Mesenchymal stem cell (in vitro differentiated cells and primary cell): ENCODE measurements around the gene SDHA.
"Not testable (repeated sequence)": the region's sequence is repeated elsewhere in the genome, so short reads cannot be mapped to it uniquely, and the experiment has no call there.

Experiments used
- DNase-seq: peaks from one replicate; pipeline ENCODE4 v3.0.0-alpha.2; 2013
- H2AFZ ChIP-seq: one replicate; pipeline ENCODE4 v1.6.1; 2013; ENCODE audit warnings: low read depth, mild to moderate bottlenecking, control low read depth, inconsistent platforms, low read length, moderate library complexity
- H2AK5ac ChIP-seq: 2 replicates; pipeline ENCODE4 v1.6.1; 2013; ENCODE audit warnings: low read length, moderate library complexity, mild to moderate bottlenecking, inconsistent platforms; ENCODE audit not compliant: severe bottlenecking
- H2BK120ac ChIP-seq: one replicate; pipeline ENCODE4 v1.6.1; 2013; ENCODE audit warnings: low read depth, mild to moderate bottlenecking, inconsistent platforms, low read length, moderate library complexity
- H2BK12ac ChIP-seq, 2 experiments: one replicate each; pipeline ENCODE4 v1.6.1; 2013; ENCODE audit warnings: inconsistent platforms in 2 of 2, low read length in 2 of 2, mild to moderate bottlenecking in 2 of 2, moderate library complexity in 2 of 2, control low read depth in 1 of 2
- H2BK15ac ChIP-seq: one replicate; pipeline ENCODE4 v1.6.1; 2013; ENCODE audit warnings: mild to moderate bottlenecking, low read depth, inconsistent platforms; ENCODE audit not compliant: poor library complexity, severe bottlenecking
- H2BK5ac ChIP-seq: 2 replicates; pipeline ENCODE4 v1.6.1; 2013; ENCODE audit warnings: low read depth, mild to moderate bottlenecking, low read length, control low read depth, inconsistent platforms; ENCODE audit not compliant: poor library complexity, severe bottlenecking
- H3K14ac ChIP-seq, 2 experiments: one replicate each; pipeline ENCODE4 v1.6.1; 2013; ENCODE audit warnings: inconsistent platforms in 2 of 2, low read length in 2 of 2, control low read depth in 1 of 2, mild to moderate bottlenecking in 1 of 2, moderate library complexity in 1 of 2
- H3K18ac ChIP-seq, 2 experiments: one replicate each; pipeline ENCODE4 v1.6.1; 2013; ENCODE audit warnings: inconsistent platforms in 2 of 2, low read length in 2 of 2, control low read depth in 1 of 2, low read depth in 1 of 2, mild to moderate bottlenecking in 1 of 2
- H3K23ac ChIP-seq, 2 experiments: one replicate each; pipeline ENCODE4 v1.6.1; 2013; ENCODE audit warnings: inconsistent platforms in 2 of 2, low read length in 2 of 2, mild to moderate bottlenecking in 2 of 2, moderate library complexity in 2 of 2, control low read depth in 1 of 2
- H3K27ac ChIP-seq: 2 replicates; pipeline ENCODE4 v1.5.1; 2013; ENCODE audit warnings: mild to moderate bottlenecking, moderate library complexity, low read length, control low read depth, inconsistent platforms; ENCODE audit not compliant: poor library complexity, severe bottlenecking
- H3K27me3 ChIP-seq, 2 experiments: 2 replicates each; pipeline versions ENCODE4 v1.6.1 to v1.7.0; 2013; ENCODE audit warnings: low read length in 2 of 2, mild to moderate bottlenecking in 2 of 2, moderate library complexity in 2 of 2, control low read depth in 1 of 2, inconsistent platforms in 1 of 2; ENCODE audit not compliant: control insufficient read depth in 1 of 2, insufficient read depth in 1 of 2
- H3K36me3 ChIP-seq, 2 experiments: 2 replicates each; pipeline versions ENCODE4 v1.6.1 to v1.7.0; 2013; ENCODE audit warnings: low read length in 2 of 2, control low read depth in 1 of 2, inconsistent platforms in 1 of 2, low read depth in 1 of 2, mild to moderate bottlenecking in 1 of 2; ENCODE audit not compliant: insufficient read depth in 2 of 2, control insufficient read depth in 1 of 2
- H3K4ac ChIP-seq, 2 experiments: one replicate each; pipeline ENCODE4 v1.6.1; 2013; ENCODE audit warnings: inconsistent platforms in 2 of 2, low read length in 2 of 2, mild to moderate bottlenecking in 2 of 2, moderate library complexity in 2 of 2, control low read depth in 1 of 2, low read depth in 1 of 2
- H3K4me1 ChIP-seq: 2 replicates; pipeline ENCODE4 v1.6.1; 2013; ENCODE audit warnings: low read depth, low read length, control low read depth; ENCODE audit not compliant: control insufficient read depth, insufficient read depth
- H3K4me2 ChIP-seq: 2 replicates; pipeline ENCODE4 v1.6.1; 2013; ENCODE audit warnings: low read length, mild to moderate bottlenecking, inconsistent platforms; ENCODE audit not compliant: poor library complexity, severe bottlenecking
- H3K4me3 ChIP-seq, 2 experiments: 2 replicates each; pipeline versions ENCODE4 v1.5.1 to v1.7.0; 2013; ENCODE audit warnings: low read length in 2 of 2, mild to moderate bottlenecking in 2 of 2, control low read depth in 1 of 2, low read depth in 1 of 2; ENCODE audit not compliant: insufficient read depth in 1 of 2
- H3K79me1 ChIP-seq: replicated peaks from 2 replicates; pipeline ENCODE4 v1.6.1; 2013; ENCODE audit warnings: mild to moderate bottlenecking, control low read depth, low read length, inconsistent platforms; ENCODE audit not compliant: poor library complexity, severe bottlenecking
- H3K9ac ChIP-seq: 2 replicates; pipeline ENCODE4 v1.7.0; 2013; ENCODE audit warnings: mild to moderate bottlenecking, low read length, moderate library complexity
- H3K9me3 ChIP-seq: 2 replicates; pipeline ENCODE4 v1.7.0; 2013; ENCODE audit warnings: mild to moderate bottlenecking, low read length; ENCODE audit not compliant: control insufficient read depth
- H4K8ac ChIP-seq: one replicate; pipeline ENCODE4 v1.6.1; 2013; ENCODE audit warnings: inconsistent platforms, mild to moderate bottlenecking, low read length, moderate library complexity
- H4K91ac ChIP-seq: one replicate; pipeline ENCODE4 v1.6.1; 2013; ENCODE audit warnings: mild to moderate bottlenecking, low read length, inconsistent platforms
- WGBS: methylation state at CpG from one replicate; pipeline ENCODE4 v1.1.7; 2013; ENCODE audit warnings: mixed read lengths; 5-methylcytosine and 5-hydroxymethylcytosine counted together

The SDHA gene

GRCh38 chr5:219460-219863 lies 1.3 kb downstream of the SDHA start:
- no peak overlapping the region for H2BK12ac ChIP-seq
- no peak overlapping the region for H3K18ac ChIP-seq
- H2BK15ac ChIP-seq, result no peak overlapping the region
- H3K4me1 ChIP-seq, result peaks cover 6% of the 10 kb centered on the region
- peak overlapping the region in 1 of 2 experiments; percentile 35 for H3K23ac ChIP-seq
- peaks cover 5% of the 10 kb centered on the region for H3K79me1 ChIP-seq
- no peaks in the 10 kb centered on the region for H3K9me3 ChIP-seq
- no peak overlapping the region for H2AK5ac ChIP-seq
- H3K4ac ChIP-seq, result peak overlapping the region in 1 of 2 experiments; percentile 82
- H3K36me3 ChIP-seq, result peaks cover 5 to 9% of the 10 kb centered on the region in 2 experiments
- peak overlapping the region; percentile 88 for H3K9ac ChIP-seq
- H3K14ac ChIP-seq, result no peak overlapping the region
- no peak overlapping the region for H2BK5ac ChIP-seq
- WGBS, result 35% methylated on average over 9 of the region's 9 CpGs
- no peak overlapping the region for H4K8ac ChIP-seq
- H2AFZ ChIP-seq, result no peak overlapping the region
- H3K27me3 ChIP-seq, result no peaks in the 10 kb centered on the region
- H3K4me3 ChIP-seq, result peak overlapping the region in 1 of 2 experiments; percentile 86
- H3K27ac ChIP-seq, result no peak overlapping the region
- no peak overlapping the region for H2BK120ac ChIP-seq
- H3K4me2 ChIP-seq, result peak overlapping the region; percentile 41
- DNase-seq, result peak; percentile 54
- no peak overlapping the region for H4K91ac ChIP-seq

- Histone ChIP-seq H3K9ac (peak overlapping the region; percentile 88), H2BK120ac (no peak overlapping the region), H3K79me1 (peaks cover 10% of the 10 kb centered on the region), H3K9me3 (no peaks in the 10 kb centered on the region), H2BK15ac (no peak overlapping the region), H4K91ac (no peak overlapping the region), H3K23ac (no peak overlapping the region), H2BK5ac (no peak overlapping the region), H3K14ac (no peak overlapping the region), H2AK5ac (no peak overlapping the region), H3K27me3 (no peaks in the 10 kb centered on the region), H3K18ac (no peak overlapping the region), H3K4me2 (no peak overlapping the region), H2AFZ (no peak overlapping the region), H3K4me1 (peaks cover 5% of the 10 kb centered on the region), H3K4me3 (peak overlapping the region in 1 of 2 experiments; percentile 86), H4K8ac (no peak overlapping the region), H3K27ac (no peak overlapping the region), H3K4ac (no peak overlapping the region), H2BK12ac (no peak overlapping the region), H3K36me3 (peaks cover 11 to 14% of the 10 kb centered on the region in 2 experiments)
- WGBS, result 73% methylated on average over 3 of the region's 4 CpGs
- DNase-seq, result peak; percentile 47
Measured at GRCh38 chr5:219991-220390, 1.9 kb downstream of the SDHA start.

- not testable (repeated sequence) for H2BK5ac ChIP-seq, H3K27me3 ChIP-seq, H2AFZ ChIP-seq, H4K8ac ChIP-seq, H3K9me3 ChIP-seq, H3K4ac ChIP-seq, H3K23ac ChIP-seq, H2BK12ac ChIP-seq, H2BK120ac ChIP-seq, H3K14ac ChIP-seq, H4K91ac ChIP-seq, H2AK5ac ChIP-seq, H3K4me1 ChIP-seq, H3K4me3 ChIP-seq, H3K27ac ChIP-seq, H2BK15ac ChIP-seq, H3K4me2 ChIP-seq, H3K18ac ChIP-seq
- peaks cover 21% of the 10 kb centered on the region for H3K79me1 ChIP-seq
- peaks cover 38 to 43% of the 10 kb centered on the region in 2 experiments for H3K36me3 ChIP-seq
- 81% methylated on average over 5 of the region's 6 CpGs for WGBS
- H3K9ac ChIP-seq, result peak overlapping the region; percentile 2
- peak; percentile 13 for DNase-seq
Measured at GRCh38 chr5:222951-223715, 5.0 kb downstream of the SDHA start.

GRCh38 chr5:223791-224190 lies 5.7 kb downstream of the SDHA start:
- DNase-seq, result no peak
- Histone ChIP-seq H3K23ac (no peak overlapping the region), H3K4me2 (no peak overlapping the region), H2BK120ac (no peak overlapping the region), H2AK5ac (no peak overlapping the region), H2AFZ (no peak overlapping the region), H3K14ac (no peak overlapping the region), H2BK5ac (no peak overlapping the region), H4K8ac (no peak overlapping the region), H3K18ac (no peak overlapping the region), H3K27ac (no peak overlapping the region), H3K9ac (no peak overlapping the region), H2BK15ac (no peak overlapping the region), H3K36me3 (peaks cover 41 to 49% of the 10 kb centered on the region in 2 experiments), H3K27me3 (no peaks in the 10 kb centered on the region), H3K4me1 (peaks cover 4% of the 10 kb centered on the region), H3K4ac (no peak overlapping the region), H3K9me3 (no peaks in the 10 kb centered on the region), H3K79me1 (peaks cover 21% of the 10 kb centered on the region), H3K4me3 (no peak overlapping the region), H4K91ac (no peak overlapping the region), H2BK12ac (no peak overlapping the region)
- WGBS, result 99% methylated on average over 6 of the region's 6 CpGs
